ENCODE measurements around the gene RAB25.
"Not testable (repeated sequence)": the region's sequence is repeated elsewhere in the genome, so short reads cannot be mapped to it uniquely, and the experiment has no call there.

RAB25 gene

GRCh38 chr1:156055281-156056048 lies 5.5 kb upstream of the RAB25 start:
- DNase-seq, result no peak

- no peak for DNase-seq
Measured at GRCh38 chr1:156056326-156056849, 4.6 kb upstream of the RAB25 start.

- no peak for DNase-seq
Measured at GRCh38 chr1:156062189-156062588, 1.2 kb downstream of the RAB25 start.

- DNase-seq, result no peak
Measured at GRCh38 chr1:156063997-156064285, 3.0 kb downstream of the RAB25 start.

GRCh38 chr1:156064615-156065014 lies 3.7 kb downstream of the RAB25 start:
- DNase-seq, result no peak

- DNase-seq, result no peak
Measured at GRCh38 chr1:156065212-156065611, 4.3 kb downstream of the RAB25 start.

- DNase-seq, result no peak
Measured at GRCh38 chr1:156065871-156066270, 4.9 kb downstream of the RAB25 start.

- DNase-seq, result no peak
Measured at GRCh38 chr1:156067262-156067661, 6.3 kb downstream of the RAB25 start.

- DNase-seq, result no peak
Measured at GRCh38 chr1:156069490-156070455, 8.8 kb downstream of the RAB25 start.

GRCh38 chr1:156070548-156070947 lies 9.6 kb downstream of the RAB25 start:
- DNase-seq, result no peak

GRCh38 chr1:156071332-156071816 lies 10.4 kb downstream of the RAB25 start:
- not testable (repeated sequence) for DNase-seq

GRCh38 chr1:156072251-156072650 lies 11.3 kb downstream of the RAB25 start:
- no peak for DNase-seq

GRCh38 chr1:156073110-156073687 lies 12.2 kb downstream of the RAB25 start:
- no peak for DNase-seq

- no peak for DNase-seq
Measured at GRCh38 chr1:156073740-156074139, 12.8 kb downstream of the RAB25 start.

- no peak for DNase-seq
Measured at GRCh38 chr1:156074661-156075060, 13.7 kb downstream of the RAB25 start.

- no peak for DNase-seq
Measured at GRCh38 chr1:156075162-156075561, 14.2 kb downstream of the RAB25 start.

GRCh38 chr1:156075775-156076204 lies 14.8 kb downstream of the RAB25 start:
- DNase-seq, result no peak

- DNase-seq, result no peak
Measured at GRCh38 chr1:156076609-156077429, 15.9 kb downstream of the RAB25 start.

GRCh38 chr1:156077430-156077760 lies 16.4 kb downstream of the RAB25 start:
- DNase-seq, result no peak

GRCh38 chr1:156078728-156079127 lies 17.8 kb downstream of the RAB25 start:
- no peak for DNase-seq

- DNase-seq, result no peak
Measured at GRCh38 chr1:156079762-156080161, 18.8 kb downstream of the RAB25 start.

GRCh38 chr1:156080241-156080862 lies 19.4 kb downstream of the RAB25 start:
- no peak for DNase-seq
